GM12892 (cell line): ENCODE data around the gene SBK3.

Source experiments
- POLR2A ChIP-seq: IDR thresholded peaks from 2 replicates; pipeline ENCODE4 v1.6.1; 2011; ENCODE audit warnings: low read depth, low read length, control low read depth
- POLR2AphosphoS5 ChIP-seq: IDR thresholded peaks from 2 replicates; pipeline ENCODE4 v1.6.1; 2011; ENCODE audit warnings: low read depth, low read length, control low read depth

GRCh38 chr19:55493052-55493644 is 52.2 kb downstream of the SBK3 start:
- TF ChIP-seq POLR2AphosphoS5 (no peak), POLR2A (no peak)
